NB4 (cell line): ENCODE measurements around the gene RPL22.

ENCODE experiments used
- DNase-seq: peaks from one replicate; pipeline ENCODE4 v3.0.0; 2010; ENCODE audit warnings: low read depth
- H3K4me3 ChIP-seq: one replicate; pipeline ENCODE4 v1.5.1; 2011; ENCODE audit warnings: mild to moderate bottlenecking, low read depth, low read length, moderate library complexity
- CTCF ChIP-seq: IDR thresholded peaks from one replicate; pipeline ENCODE4 v1.5.1; 2012; ENCODE audit warnings: low read depth, low read length
- MYC ChIP-seq: IDR thresholded peaks from 2 replicates; pipeline ENCODE4 v1.6.1; 2011; ENCODE audit warnings: low read depth, low read length
- POLR2A ChIP-seq: IDR thresholded peaks from 2 replicates; pipeline ENCODE4 v1.6.1; 2011; ENCODE audit warnings: mild to moderate bottlenecking; ENCODE audit not compliant: insufficient read length; ENCODE audit errors: extremely low read depth
- TF ChIP-seq, protein P1 (sequence below): IDR thresholded peaks from 2 replicates; pipeline ENCODE4 v1.6.1; 2011; ENCODE audit warnings: low read depth, low read length

Gene RPL22

DNA sequence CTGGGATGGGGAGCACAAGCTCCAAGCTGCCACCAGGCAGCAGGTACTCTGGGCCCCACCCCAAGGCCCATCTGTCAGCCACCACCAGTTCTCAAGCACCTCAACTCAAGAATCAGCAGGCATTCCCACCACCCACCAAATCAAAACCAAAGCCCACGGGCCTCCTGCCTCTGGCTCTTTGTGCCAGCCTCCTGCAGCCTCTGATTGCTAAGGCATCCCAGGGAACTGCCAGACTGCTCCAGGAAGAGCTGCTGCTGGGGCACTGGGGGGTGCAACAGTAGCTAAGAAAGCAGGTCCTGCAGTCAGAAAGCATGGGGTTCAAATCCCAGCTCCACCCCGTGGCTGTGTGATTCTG lies 54.0 kb downstream of the RPL22 start:
- no peak overlapping the region for H3K4me3 ChIP-seq
- no peak for TF ChIP-seq POLR2A
- TF ChIP-seq, protein P1, sequence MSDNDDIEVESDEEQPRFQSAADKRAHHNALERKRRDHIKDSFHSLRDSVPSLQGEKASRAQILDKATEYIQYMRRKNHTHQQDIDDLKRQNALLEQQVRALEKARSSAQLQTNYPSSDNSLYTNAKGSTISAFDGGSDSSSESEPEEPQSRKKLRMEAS: no peak
- no peak for TF ChIP-seq CTCF
- no peak for TF ChIP-seq MYC
- DNase-seq: no peak

GRCh38 chr1:6144647-6145395 lies 54.6 kb downstream of the RPL22 start:
- TF ChIP-seq CTCF: no peak
- no peak for TF ChIP-seq POLR2A
- TF ChIP-seq, protein P1: no peak
- no peak for TF ChIP-seq MYC
- no peak overlapping the region for H3K4me3 ChIP-seq
- DNase-seq: no peak

GRCh38 chr1:6144175-6144574 lies 55.2 kb downstream of the RPL22 start:
- DNase-seq: no peak
- TF ChIP-seq POLR2A: no peak
- TF ChIP-seq, protein P1: no peak
- TF ChIP-seq MYC: no peak
- TF ChIP-seq CTCF: no peak
- H3K4me3 ChIP-seq: no peak overlapping the region

DNA sequence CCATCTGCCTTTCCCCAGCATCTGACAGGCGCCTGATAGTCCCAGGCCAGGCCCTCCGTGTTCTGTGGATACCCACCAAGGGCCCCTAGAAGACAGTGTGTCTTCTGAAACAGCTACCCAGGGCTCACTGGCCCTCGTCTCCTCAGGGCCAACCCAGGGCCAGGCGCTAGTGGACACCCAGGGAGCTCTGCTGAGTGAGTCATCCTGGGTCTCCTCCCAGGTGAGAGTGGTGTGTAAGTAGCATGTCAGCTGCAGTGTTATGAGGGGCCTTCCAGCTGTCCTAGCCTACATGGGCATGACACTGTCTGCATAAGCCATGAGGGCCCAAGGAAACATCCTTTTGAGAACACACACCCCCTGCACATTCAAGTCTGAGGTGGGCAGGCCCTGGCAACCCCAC lies 56.0 kb downstream of the RPL22 start:
- no peak for DNase-seq
- no peak for TF ChIP-seq CTCF
- TF ChIP-seq MYC: no peak
- TF ChIP-seq POLR2A: no peak
- TF ChIP-seq, protein P1: no peak
- H3K4me3 ChIP-seq: no peak overlapping the region

- DNase-seq: no peak
- TF ChIP-seq, protein P1: no peak
- no peak for TF ChIP-seq POLR2A
- TF ChIP-seq MYC: no peak
- no peak for TF ChIP-seq CTCF
- no peak overlapping the region for H3K4me3 ChIP-seq
Observed at GRCh38 chr1:6142734-6143133, 56.7 kb downstream of the RPL22 start.
